Spleen (tissue), 7 donors: ENCODE results near the gene DCLK2.

ENCODE experiments used
- CTCF ChIP-seq, 11 experiments: fragments of 200-600 bp in 7 of 11; fragments of 450-650 bp in 4 of 11; sonication (generic) in 4 of 11; IDR thresholded peaks in 8 of 11; conservative IDR thresholded peaks in 3 of 11; 1 replicate in 7 of 11; 2 replicates in 4 of 11; pipeline versions ENCODE4 v1.4.0 to v1.8.0; 2016 to 2021; ENCODE audit warnings: antibody characterized with exemption in 11 of 11, inconsistent platforms in 4 of 11, mild to moderate bottlenecking in 1 of 11
- POLR2AphosphoS5 ChIP-seq, 3 donors: sonication (generic); formaldehyde crosslinking; IDR thresholded peaks; one replicate each; pipeline ENCODE4 v1.5.1; 2017; ENCODE audit warnings: antibody characterized with exemption in 3 of 3
- donor health status: DM: no; HTN: no; CAD: no; lungs with moderate emphysema.
- donor health status: DM: no; HTN: no; CAD: no.
- donor health status: DM: no; HTN: no; CAD: no.

- TF ChIP-seq POLR2AphosphoS5 (IDR thresholded peaks at IDR 0.05) (no peak), CTCF (IDR thresholded peaks at IDR 0.05 in 8 of 11, conservative IDR thresholded peaks at IDR 0.05 in 3 of 11) (no peak)
These were observed 8.9 kb upstream of the DCLK2 start for GRCh38 chr4:150069353-150069752.
